ENCODE data around the gene ACOT12. TPM values are rescaled to one million over a fixed set of nuclear protein-coding genes. Genes with fewer than 3 reads are reported as not detected.

ACOT12 gene
- total and polyA plus RNA-seq, 8 donors = 0.06 to 0.44 (median 0.40) TPM; not detected in 5

DNA sequence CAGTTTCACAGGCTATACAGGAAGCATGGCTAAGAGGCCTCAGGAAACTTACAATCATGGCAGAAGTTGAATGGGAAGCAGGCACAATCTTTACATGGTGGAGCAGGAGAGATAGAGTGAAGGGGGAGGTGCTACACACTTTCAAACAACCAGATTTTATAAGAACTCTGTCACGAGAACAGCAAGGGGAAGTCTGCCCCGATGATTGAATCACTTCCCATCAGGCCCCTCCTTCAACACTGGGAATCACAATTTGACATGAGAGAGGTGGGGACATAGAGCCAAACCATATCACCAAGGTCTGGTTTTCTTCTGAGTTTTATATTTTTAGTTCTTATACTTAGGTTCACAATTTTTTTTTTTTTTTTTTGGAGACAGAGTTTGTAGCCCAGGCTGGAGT lies 76.4 kb downstream of the ACOT12 start:
- WGBS, 2 donors = 44 to 47% methylated on average over 2 of the region's 2 CpGs
- TF ChIP-seq, protein P1, sequence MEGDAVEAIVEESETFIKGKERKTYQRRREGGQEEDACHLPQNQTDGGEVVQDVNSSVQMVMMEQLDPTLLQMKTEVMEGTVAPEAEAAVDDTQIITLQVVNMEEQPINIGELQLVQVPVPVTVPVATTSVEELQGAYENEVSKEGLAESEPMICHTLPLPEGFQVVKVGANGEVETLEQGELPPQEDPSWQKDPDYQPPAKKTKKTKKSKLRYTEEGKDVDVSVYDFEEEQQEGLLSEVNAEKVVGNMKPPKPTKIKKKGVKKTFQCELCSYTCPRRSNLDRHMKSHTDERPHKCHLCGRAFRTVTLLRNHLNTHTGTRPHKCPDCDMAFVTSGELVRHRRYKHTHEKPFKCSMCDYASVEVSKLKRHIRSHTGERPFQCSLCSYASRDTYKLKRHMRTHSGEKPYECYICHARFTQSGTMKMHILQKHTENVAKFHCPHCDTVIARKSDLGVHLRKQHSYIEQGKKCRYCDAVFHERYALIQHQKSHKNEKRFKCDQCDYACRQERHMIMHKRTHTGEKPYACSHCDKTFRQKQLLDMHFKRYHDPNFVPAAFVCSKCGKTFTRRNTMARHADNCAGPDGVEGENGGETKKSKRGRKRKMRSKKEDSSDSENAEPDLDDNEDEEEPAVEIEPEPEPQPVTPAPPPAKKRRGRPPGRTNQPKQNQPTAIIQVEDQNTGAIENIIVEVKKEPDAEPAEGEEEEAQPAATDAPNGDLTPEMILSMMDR (IDR thresholded peaks at IDR 0.05) = no peak
- Histone ChIP-seq H3K4me1 (no peaks in the 10 kb centered on the region), H3K27me3 (no peaks in the 10 kb centered on the region), H3K36me3 (no peaks in the 10 kb centered on the region), H3K4me3 (no peak overlapping the region), H3K9me3 (no peaks in the 10 kb centered on the region), H3K27ac (no peak overlapping the region)
- intact Hi-C loops (cut with DNase I) = no loop called here
- FAIRE-seq (no peak), ATAC-seq (no peak), DNase-seq (no peak)

DNA sequence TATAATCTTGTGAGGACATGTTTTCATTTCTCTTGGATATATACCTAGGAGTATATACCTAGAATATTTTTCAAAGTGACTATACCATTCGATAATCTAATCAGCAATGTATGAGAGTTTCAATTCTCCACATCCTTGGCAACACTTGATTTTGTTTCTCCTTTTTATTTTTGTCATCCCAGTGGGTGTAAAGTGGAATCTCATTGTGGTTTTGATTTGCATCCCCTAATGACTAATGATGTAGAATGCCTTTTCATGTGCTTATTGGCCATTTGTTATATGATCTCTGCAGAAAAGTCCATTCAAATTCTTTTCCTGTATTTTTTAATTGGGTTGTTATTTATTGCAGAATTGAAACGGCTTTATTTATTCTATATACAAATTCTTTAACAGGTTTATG lies 77.4 kb downstream of the ACOT12 start:
- FAIRE-seq (no peak), DNase-seq (no peak), ATAC-seq (no peak)
- 85 to 91% methylated on average over 2 of the region's 2 CpGs for WGBS, 2 donors
- no peaks in the 10 kb centered on the region for H3K27me3 ChIP-seq
- no peaks in the 10 kb centered on the region for H3K4me1 ChIP-seq
- H3K36me3 ChIP-seq = peaks cover 0 to 9% (median 0%) of the 10 kb centered on the region in 3 donors
- TF ChIP-seq, protein P1 (IDR thresholded peaks at IDR 0.05) = no peak
- no peaks in the 10 kb centered on the region for H3K9me3 ChIP-seq
- no peak overlapping the region for H3K27ac ChIP-seq
- intact Hi-C loops (cut with DNase I) = no loop called here
- no peak overlapping the region for H3K4me3 ChIP-seq

DNA sequence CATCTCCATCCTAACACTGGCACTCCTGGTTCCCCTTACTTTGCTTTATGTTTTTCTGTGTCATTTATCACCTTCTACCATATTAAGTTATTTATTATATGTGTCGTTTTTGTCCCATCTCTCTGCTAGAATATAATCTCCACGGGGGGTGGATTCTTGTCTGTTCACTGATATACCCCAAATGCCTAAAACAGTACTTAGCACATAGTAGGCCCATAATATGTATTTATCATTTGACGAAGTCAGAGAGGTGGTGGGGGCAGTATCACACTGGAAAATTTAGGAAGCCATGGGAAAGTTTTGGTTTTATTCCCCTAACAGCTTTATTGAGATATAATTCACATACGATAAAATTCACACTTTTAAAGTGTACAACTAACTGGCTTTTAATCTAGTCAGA lies 78.1 kb downstream of the ACOT12 start:
- ATAC-seq (no peak), DNase-seq (no peak), FAIRE-seq (no peak)
- Histone ChIP-seq H3K27ac (no peak overlapping the region), H3K27me3 (no peaks in the 10 kb centered on the region), H3K36me3 (peaks cover 0 to 14% (median 0%) of the 10 kb centered on the region in 3 donors), H3K9me3 (no peaks in the 10 kb centered on the region), H3K4me3 (no peak overlapping the region), H3K4me1 (no peaks in the 10 kb centered on the region)
- intact Hi-C loops (cut with DNase I) = no loop called here
- WGBS, 2 donors = 74 to 78% methylated on average over 4 of the region's 4 CpGs
- TF ChIP-seq, protein P1 (IDR thresholded peaks at IDR 0.05) = no peak

DNA sequence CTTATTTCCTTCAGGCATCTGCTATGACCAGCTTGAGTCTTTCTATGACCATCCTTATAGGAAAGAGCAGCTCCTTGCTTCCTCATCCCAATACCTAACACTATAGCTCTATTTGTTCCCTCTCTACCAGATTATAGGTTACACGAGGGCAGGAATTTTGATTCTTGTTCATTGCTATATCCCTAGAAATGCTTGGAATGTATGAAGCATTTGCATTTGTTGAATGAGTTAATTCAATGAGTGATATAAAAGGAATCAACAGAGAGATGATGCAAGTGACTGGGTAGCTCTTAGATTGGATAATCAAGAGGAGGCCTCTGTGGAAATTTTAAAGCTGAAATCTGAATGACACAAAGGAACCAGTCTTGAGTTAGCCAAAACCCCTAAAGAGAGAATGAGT lies 78.6 kb downstream of the ACOT12 start:
- Histone ChIP-seq H3K27me3 (no peaks in the 10 kb centered on the region), H3K4me3 (no peak overlapping the region), H3K36me3 (peaks cover 0 to 14% (median 0%) of the 10 kb centered on the region in 3 donors), H3K4me1 (no peaks in the 10 kb centered on the region), H3K9me3 (no peaks in the 10 kb centered on the region), H3K27ac (no peak overlapping the region)
- intact Hi-C loops (cut with DNase I) = no loop called here
- DNase-seq (no peak), FAIRE-seq (no peak), ATAC-seq (no peak)
- 75 to 80% methylated on average over 1 of the region's 1 CpG for WGBS, 2 donors
- TF ChIP-seq, protein P1 (IDR thresholded peaks at IDR 0.05) = no peak

DNA sequence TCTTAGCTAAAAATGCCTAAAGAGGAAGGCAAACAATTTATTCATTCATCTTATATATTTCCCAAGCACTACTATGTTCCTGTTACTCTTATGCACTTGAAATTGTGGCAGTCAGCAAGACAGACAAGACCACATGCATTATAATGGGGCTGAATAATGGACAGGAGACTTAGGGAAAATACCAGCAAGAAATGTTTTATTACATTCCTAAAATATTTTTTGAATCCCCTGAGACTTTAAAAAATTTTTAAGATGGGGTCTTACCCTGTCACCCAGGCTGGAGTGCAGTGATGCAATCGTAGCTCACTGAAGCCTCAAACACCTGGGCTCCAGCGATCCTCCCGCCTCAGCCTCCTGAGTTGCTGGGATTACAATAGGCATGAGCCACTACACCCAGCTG lies 79.4 kb downstream of the ACOT12 start:
- Histone ChIP-seq H3K9me3 (no peaks in the 10 kb centered on the region), H3K27ac (no peak overlapping the region), H3K36me3 (peaks cover 0 to 14% (median 0%) of the 10 kb centered on the region in 3 donors), H3K4me3 (no peak overlapping the region), H3K4me1 (no peaks in the 10 kb centered on the region), H3K27me3 (no peaks in the 10 kb centered on the region)
- FAIRE-seq (no peak), ATAC-seq (no peak), DNase-seq (no peak)
- intact Hi-C loops (cut with DNase I) = no loop called here
- TF ChIP-seq, protein P1 (IDR thresholded peaks at IDR 0.05) = no peak
- WGBS, 2 donors = 96 to 97% methylated on average over 3 of the region's 3 CpGs
